WTC11 (cell line): Measurements from ENCODE around the gene HOMER1. TPM values are rescaled to one million over a fixed set of nuclear protein-coding genes. Genes with fewer than 3 reads are reported as not detected.

Experiments used
- ATAC-seq: fragments of 200-7000 bp; cut with Tn5 transposase; 2 replicates; pipeline ENCODE4 v1.10.0; 2021; ENCODE audit warnings: mild to moderate bottlenecking, moderate library complexity
- CTCF ChIA-PET: fragments of 300-600 bp; sonication (Branson Sonifier 250); formaldehyde crosslinking; loops from one replicate; lab custom pipeline; 2021; ENCODE audit warnings: antibody characterized with exemption; lab: Charles Lee
- POLR2A ChIA-PET: fragments of 350-600 bp; sonication (Branson Sonifier 250); formaldehyde crosslinking; loops from one replicate; lab custom pipeline; 2021; ENCODE audit warnings: antibody characterized with exemption; lab: Charles Lee
- DNase-seq: peaks from one replicate; pipeline ENCODE4 v3.0.0; 2021; ENCODE audit warnings: low spot score
- H3K27ac Mint-ChIP-seq: 2 replicates; pipeline ENCODE4 v1.8.0; 2021; ENCODE audit warnings: mixed read lengths
- H3K27me3 Mint-ChIP-seq: 2 replicates; pipeline ENCODE4 v1.8.0; 2021; ENCODE audit warnings: low read depth, mild to moderate bottlenecking, moderate library complexity, mixed read lengths
- H3K36me3 Mint-ChIP-seq: 2 replicates; pipeline ENCODE4 v1.8.0; 2021; ENCODE audit warnings: mixed read lengths
- H3K4me1 Mint-ChIP-seq: 2 replicates; pipeline ENCODE4 v1.8.0; 2022; ENCODE audit warnings: mixed read lengths
- H3K4me3 Mint-ChIP-seq: 2 replicates; pipeline ENCODE4 v1.8.0; 2021; ENCODE audit warnings: mild to moderate bottlenecking, moderate library complexity, mixed read lengths
- H3K9me3 Mint-ChIP-seq: 2 replicates; pipeline ENCODE4 v1.8.0; 2021; ENCODE audit warnings: mixed read lengths
- ATF1 ChIP-seq: sonication (generic); formaldehyde crosslinking; IDR thresholded peaks from 2 replicates; pipeline ENCODE4 v1.8.1; 2023; ENCODE audit warnings: mild to moderate bottlenecking, moderate library complexity, missing genetic modification reagents
- E2F5 ChIP-seq: sonication (generic); formaldehyde crosslinking; IDR thresholded peaks from 2 replicates; pipeline ENCODE4 v1.8.1; 2022; ENCODE audit warnings: mild to moderate bottlenecking, moderate library complexity, missing genetic modification reagents
- FOXJ3 ChIP-seq: sonication (generic); formaldehyde crosslinking; IDR thresholded peaks from 2 replicates; pipeline ENCODE4 v1.9.0; 2021; ENCODE audit warnings: missing genetic modification reagents, mild to moderate bottlenecking, borderline replicate concordance
- HMGA2 ChIP-seq: fragments of 250-450 bp; sonication (Bioruptor Pico); IDR thresholded peaks from 2 replicates; pipeline ENCODE4 v1.4.0; 2021; ENCODE audit warnings: mild to moderate bottlenecking, moderate library complexity
- MYBL2 ChIP-seq: sonication (generic); formaldehyde crosslinking; IDR thresholded peaks from 2 replicates; pipeline ENCODE4 v1.8.1; 2023; ENCODE audit warnings: mild to moderate bottlenecking, moderate library complexity, missing genetic modification reagents
- PREB ChIP-seq: sonication (generic); formaldehyde crosslinking; IDR thresholded peaks from 2 replicates; pipeline ENCODE4 v1.8.1; 2022; ENCODE audit warnings: mild to moderate bottlenecking, missing genetic modification reagents, moderate library complexity, borderline replicate concordance
- ZNF219 ChIP-seq: sonication (generic); formaldehyde crosslinking; IDR thresholded peaks from 2 replicates; pipeline ENCODE4 v1.8.0; 2023; ENCODE audit warnings: missing genetic modification reagents, mild to moderate bottlenecking, borderline replicate concordance
- ZNF416 ChIP-seq: fragments of 250-450 bp; sonication (Bioruptor Pico); IDR thresholded peaks from 2 replicates; pipeline ENCODE4 v1.9.0; 2021; ENCODE audit warnings: mild to moderate bottlenecking, inconsistent platforms
- total RNA-seq: library from RNA; stranded (reverse); gene quantifications from 3 replicates; pipeline ENCODE4 v1.2.3, GENCODE V29; 2021
- TF ChIP-seq, protein P1 (sequence below): sonication (generic); formaldehyde crosslinking; IDR thresholded peaks from 2 replicates; pipeline ENCODE4 v1.8.0; 2022; ENCODE audit warnings: missing genetic modification reagents
- TF ChIP-seq, protein P2 (sequence below): fragments of 250-450 bp; sonication (Bioruptor Pico); IDR thresholded peaks from 2 replicates; pipeline ENCODE4 v1.8.0; 2021; ENCODE audit warnings: mild to moderate bottlenecking
- TF ChIP-seq, protein P3 (sequence below): sonication (generic); formaldehyde crosslinking; IDR thresholded peaks from 2 replicates; pipeline ENCODE4 v1.8.0; 2023; ENCODE audit warnings: missing genetic modification reagents, mild to moderate bottlenecking, borderline replicate concordance

HOMER1 gene
- total RNA-seq, 1 experiment from 2014 or later, result 37.6 TPM

GRCh38 chr5:79436821-79437220 lies 77.1 kb downstream of the HOMER1 start (continued):
- TF ChIP-seq, protein P1, sequence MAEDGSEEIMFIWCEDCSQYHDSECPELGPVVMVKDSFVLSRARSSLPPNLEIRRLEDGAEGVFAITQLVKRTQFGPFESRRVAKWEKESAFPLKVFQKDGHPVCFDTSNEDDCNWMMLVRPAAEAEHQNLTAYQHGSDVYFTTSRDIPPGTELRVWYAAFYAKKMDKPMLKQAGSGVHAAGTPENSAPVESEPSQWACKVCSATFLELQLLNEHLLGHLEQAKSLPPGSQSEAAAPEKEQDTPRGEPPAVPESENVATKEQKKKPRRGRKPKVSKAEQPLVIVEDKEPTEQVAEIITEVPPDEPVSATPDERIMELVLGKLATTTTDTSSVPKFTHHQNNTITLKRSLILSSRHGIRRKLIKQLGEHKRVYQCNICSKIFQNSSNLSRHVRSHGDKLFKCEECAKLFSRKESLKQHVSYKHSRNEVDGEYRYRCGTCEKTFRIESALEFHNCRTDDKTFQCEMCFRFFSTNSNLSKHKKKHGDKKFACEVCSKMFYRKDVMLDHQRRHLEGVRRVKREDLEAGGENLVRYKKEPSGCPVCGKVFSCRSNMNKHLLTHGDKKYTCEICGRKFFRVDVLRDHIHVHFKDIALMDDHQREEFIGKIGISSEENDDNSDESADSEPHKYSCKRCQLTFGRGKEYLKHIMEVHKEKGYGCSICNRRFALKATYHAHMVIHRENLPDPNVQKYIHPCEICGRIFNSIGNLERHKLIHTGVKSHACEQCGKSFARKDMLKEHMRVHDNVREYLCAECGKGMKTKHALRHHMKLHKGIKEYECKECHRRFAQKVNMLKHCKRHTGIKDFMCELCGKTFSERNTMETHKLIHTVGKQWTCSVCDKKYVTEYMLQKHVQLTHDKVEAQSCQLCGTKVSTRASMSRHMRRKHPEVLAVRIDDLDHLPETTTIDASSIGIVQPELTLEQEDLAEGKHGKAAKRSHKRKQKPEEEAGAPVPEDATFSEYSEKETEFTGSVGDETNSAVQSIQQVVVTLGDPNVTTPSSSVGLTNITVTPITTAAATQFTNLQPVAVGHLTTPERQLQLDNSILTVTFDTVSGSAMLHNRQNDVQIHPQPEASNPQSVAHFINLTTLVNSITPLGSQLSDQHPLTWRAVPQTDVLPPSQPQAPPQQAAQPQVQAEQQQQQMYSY (CRISPR knock-in tag), result no peak
- TF ChIP-seq E2F5 (CRISPR knock-in tag) (no peak), MYBL2 (CRISPR knock-in tag) (no peak), PREB (CRISPR knock-in tag) (no peak), FOXJ3 (CRISPR knock-in tag) (no peak), ATF1 (CRISPR knock-in tag) (no peak)

DNA sequence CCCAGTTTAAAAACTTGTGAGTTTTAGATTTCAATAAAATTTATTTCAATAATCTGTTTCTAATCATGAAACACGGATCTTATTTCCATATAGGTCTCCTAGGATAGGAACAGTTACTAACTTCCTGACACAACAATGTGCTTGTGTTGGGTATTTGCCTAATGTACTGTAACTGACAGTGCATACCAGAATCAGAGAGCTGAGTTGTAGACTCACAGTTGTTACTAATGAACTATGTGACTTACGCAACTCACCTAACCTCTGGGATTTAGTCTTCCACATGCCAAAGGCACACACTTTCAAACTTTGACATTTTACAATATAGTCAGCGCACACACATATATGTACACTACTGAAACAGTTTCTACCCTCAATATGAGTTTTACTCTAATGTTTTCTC lies 77.7 kb downstream of the HOMER1 start:
- H3K27me3 Mint-ChIP-seq, result no peaks in the 10 kb centered on the region
- no peak overlapping the region for H3K4me3 Mint-ChIP-seq
- POLR2A ChIA-PET, result no interaction called here
- TF ChIP-seq HMGA2 (CRISPR knock-in tag) (no peak), ZNF416 (CRISPR knock-in tag) (no peak)
- TF ChIP-seq, protein P2, sequence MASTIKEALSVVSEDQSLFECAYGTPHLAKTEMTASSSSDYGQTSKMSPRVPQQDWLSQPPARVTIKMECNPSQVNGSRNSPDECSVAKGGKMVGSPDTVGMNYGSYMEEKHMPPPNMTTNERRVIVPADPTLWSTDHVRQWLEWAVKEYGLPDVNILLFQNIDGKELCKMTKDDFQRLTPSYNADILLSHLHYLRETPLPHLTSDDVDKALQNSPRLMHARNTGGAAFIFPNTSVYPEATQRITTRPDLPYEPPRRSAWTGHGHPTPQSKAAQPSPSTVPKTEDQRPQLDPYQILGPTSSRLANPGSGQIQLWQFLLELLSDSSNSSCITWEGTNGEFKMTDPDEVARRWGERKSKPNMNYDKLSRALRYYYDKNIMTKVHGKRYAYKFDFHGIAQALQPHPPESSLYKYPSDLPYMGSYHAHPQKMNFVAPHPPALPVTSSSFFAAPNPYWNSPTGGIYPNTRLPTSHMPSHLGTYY, result no peak
- TF ChIP-seq, protein P3, sequence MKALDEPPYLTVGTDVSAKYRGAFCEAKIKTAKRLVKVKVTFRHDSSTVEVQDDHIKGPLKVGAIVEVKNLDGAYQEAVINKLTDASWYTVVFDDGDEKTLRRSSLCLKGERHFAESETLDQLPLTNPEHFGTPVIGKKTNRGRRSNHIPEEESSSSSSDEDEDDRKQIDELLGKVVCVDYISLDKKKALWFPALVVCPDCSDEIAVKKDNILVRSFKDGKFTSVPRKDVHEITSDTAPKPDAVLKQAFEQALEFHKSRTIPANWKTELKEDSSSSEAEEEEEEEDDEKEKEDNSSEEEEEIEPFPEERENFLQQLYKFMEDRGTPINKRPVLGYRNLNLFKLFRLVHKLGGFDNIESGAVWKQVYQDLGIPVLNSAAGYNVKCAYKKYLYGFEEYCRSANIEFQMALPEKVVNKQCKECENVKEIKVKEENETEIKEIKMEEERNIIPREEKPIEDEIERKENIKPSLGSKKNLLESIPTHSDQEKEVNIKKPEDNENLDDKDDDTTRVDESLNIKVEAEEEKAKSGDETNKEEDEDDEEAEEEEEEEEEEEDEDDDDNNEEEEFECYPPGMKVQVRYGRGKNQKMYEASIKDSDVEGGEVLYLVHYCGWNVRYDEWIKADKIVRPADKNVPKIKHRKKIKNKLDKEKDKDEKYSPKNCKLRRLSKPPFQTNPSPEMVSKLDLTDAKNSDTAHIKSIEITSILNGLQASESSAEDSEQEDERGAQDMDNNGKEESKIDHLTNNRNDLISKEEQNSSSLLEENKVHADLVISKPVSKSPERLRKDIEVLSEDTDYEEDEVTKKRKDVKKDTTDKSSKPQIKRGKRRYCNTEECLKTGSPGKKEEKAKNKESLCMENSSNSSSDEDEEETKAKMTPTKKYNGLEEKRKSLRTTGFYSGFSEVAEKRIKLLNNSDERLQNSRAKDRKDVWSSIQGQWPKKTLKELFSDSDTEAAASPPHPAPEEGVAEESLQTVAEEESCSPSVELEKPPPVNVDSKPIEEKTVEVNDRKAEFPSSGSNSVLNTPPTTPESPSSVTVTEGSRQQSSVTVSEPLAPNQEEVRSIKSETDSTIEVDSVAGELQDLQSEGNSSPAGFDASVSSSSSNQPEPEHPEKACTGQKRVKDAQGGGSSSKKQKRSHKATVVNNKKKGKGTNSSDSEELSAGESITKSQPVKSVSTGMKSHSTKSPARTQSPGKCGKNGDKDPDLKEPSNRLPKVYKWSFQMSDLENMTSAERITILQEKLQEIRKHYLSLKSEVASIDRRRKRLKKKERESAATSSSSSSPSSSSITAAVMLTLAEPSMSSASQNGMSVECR (CRISPR knock-in tag), result no peak
- TF ChIP-seq, all 79 proteins: peak for 0
- Mint-ChIP-seq H3K27ac (peak overlapping the region; percentile 87), H3K4me1 (peaks cover 16% of the 10 kb centered on the region), H3K36me3 (peaks cover 20% of the 10 kb centered on the region), H3K9me3 (peaks cover 5% of the 10 kb centered on the region; the same call in 1 of the 2 replicates)
- CTCF ChIA-PET, result no interaction called here
- DNase-seq (no peak), ATAC-seq (no peak)

DNA sequence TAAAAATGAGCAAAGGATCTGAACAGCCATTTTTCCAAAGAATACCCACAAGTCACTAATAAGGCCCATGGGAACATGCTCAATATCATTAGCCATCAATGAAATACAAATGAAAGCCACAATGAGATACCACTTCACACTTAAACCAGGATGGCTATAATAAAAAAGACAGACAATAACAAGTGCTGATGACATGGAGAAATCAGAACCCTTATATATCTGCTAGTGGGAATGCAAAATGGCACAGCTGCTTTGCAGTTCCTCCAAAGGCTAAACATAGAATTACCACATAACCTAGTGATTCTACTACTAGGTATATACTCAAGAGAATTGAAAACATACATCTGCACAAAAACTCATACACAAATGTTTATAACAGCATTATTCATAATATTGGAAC lies 83.7 kb downstream of the HOMER1 start:
- DNase-seq (no peak), ATAC-seq (no peak)
- no peaks in the 10 kb centered on the region for H3K27me3 Mint-ChIP-seq
- no peak for TF ChIP-seq ZNF219
- H3K9me3 Mint-ChIP-seq, result no peaks in the 10 kb centered on the region
- H3K36me3 Mint-ChIP-seq, result peaks cover 5% of the 10 kb centered on the region
- H3K4me1 Mint-ChIP-seq, result peaks cover 6% of the 10 kb centered on the region
- POLR2A ChIA-PET, result no interaction called here
- H3K4me3 Mint-ChIP-seq, result no peak overlapping the region
- no peak overlapping the region for H3K27ac Mint-ChIP-seq
- CTCF ChIA-PET, result no interaction called here
